Uterus (tissue), 2 donors: Measurements from ENCODE around the gene ESRRG.

Source experiments
- POLR2A ChIP-seq, 2 donors: fragments of 450-650 bp; IDR thresholded peaks; one replicate each; pipeline ENCODE4 v1.6.1; 2016; ENCODE audit warnings: antibody characterized with exemption in 2 of 2, mild to moderate bottlenecking in 1 of 2, moderate library complexity in 1 of 2
- TF ChIP-seq, protein P1 (sequence below), 4 experiments: fragments of 200-600 bp in 2 of 4; fragments of 450-650 bp in 2 of 4; sonication (generic) in 2 of 4; IDR thresholded peaks; one replicate each; pipeline ENCODE4 v1.5.1; 2016 to 2019; ENCODE audit warnings: antibody characterized with exemption in 4 of 4, mild to moderate bottlenecking in 2 of 4, moderate library complexity in 1 of 4

DNA sequence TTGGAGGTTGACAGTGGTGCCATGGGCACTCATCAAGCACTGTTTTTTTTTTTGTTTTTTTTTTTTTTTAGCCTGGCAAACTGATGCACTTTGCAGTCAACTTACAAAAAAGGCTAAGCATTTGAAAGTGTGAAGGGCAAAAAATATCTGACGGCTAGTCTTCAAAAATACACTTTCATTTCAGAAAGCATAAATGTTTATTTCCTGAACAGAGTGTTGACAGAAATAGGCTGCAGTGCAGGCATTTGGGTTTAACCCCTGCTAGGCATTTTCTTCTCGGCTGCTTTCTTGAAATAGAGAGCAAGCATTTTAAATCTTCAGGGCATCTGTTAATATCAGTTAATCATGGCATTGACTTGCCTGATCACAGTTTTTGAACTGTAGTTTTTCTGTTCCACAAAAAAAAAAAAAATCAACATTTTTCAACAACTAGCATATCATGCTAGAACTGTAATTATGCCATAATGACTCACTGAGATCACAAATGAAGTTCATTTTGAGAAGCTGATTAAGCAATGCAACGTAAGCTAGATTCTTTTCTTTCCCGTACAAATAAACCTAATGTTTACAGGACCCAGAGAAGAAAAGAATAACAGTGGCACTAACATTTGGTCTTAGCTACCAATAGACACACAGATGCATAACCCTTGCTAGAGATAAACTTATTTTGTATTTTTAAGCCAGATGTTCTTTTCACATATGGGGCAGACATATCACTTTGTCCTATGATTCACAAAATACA is 199.6 kb downstream of the ESRRG start:
- TF ChIP-seq POLR2A (IDR thresholded peaks at IDR 0.05) = no peak
- TF ChIP-seq, protein P1, sequence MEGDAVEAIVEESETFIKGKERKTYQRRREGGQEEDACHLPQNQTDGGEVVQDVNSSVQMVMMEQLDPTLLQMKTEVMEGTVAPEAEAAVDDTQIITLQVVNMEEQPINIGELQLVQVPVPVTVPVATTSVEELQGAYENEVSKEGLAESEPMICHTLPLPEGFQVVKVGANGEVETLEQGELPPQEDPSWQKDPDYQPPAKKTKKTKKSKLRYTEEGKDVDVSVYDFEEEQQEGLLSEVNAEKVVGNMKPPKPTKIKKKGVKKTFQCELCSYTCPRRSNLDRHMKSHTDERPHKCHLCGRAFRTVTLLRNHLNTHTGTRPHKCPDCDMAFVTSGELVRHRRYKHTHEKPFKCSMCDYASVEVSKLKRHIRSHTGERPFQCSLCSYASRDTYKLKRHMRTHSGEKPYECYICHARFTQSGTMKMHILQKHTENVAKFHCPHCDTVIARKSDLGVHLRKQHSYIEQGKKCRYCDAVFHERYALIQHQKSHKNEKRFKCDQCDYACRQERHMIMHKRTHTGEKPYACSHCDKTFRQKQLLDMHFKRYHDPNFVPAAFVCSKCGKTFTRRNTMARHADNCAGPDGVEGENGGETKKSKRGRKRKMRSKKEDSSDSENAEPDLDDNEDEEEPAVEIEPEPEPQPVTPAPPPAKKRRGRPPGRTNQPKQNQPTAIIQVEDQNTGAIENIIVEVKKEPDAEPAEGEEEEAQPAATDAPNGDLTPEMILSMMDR (IDR thresholded peaks at IDR 0.05) = no peak
